ENCODE results near the gene MFSD1.
A peak's percentile ranks its signal among the peaks of the same experiment; 100 is the strongest.

DNA sequence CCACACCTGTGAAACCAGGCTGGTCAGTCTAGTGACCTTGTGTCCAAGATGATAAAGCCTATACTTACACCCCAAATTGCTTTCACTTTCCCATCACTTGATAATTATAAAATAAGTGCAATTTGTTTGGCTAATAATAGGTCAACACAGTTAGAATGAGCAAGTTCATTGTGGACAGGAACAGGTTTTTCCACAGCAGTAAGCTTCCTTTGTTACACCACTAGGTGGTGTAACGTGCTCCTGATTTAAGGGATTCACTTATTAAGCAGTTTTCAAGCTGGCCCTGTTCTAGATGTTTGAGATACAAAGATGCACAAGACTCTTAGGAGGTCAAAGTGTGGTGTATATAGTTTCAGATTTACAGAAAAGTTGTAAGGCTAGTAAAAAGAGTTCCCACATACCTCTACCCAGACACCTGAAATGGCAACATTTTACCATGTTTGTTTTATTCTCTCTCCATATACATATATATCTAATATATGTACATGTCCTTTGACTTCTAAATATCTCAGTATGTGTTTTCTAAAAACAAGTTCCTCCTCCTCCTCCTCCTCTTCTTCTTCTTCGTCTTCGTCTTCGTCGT lies 6.8 kb upstream of the MFSD1 start:
- TF ChIP-seq, protein P1, sequence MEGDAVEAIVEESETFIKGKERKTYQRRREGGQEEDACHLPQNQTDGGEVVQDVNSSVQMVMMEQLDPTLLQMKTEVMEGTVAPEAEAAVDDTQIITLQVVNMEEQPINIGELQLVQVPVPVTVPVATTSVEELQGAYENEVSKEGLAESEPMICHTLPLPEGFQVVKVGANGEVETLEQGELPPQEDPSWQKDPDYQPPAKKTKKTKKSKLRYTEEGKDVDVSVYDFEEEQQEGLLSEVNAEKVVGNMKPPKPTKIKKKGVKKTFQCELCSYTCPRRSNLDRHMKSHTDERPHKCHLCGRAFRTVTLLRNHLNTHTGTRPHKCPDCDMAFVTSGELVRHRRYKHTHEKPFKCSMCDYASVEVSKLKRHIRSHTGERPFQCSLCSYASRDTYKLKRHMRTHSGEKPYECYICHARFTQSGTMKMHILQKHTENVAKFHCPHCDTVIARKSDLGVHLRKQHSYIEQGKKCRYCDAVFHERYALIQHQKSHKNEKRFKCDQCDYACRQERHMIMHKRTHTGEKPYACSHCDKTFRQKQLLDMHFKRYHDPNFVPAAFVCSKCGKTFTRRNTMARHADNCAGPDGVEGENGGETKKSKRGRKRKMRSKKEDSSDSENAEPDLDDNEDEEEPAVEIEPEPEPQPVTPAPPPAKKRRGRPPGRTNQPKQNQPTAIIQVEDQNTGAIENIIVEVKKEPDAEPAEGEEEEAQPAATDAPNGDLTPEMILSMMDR (conservative IDR thresholded peaks at IDR 0.05; ENCODE audit: low read depth, low read length): peak; percentile 54
- TF ChIP-seq SMC3 (IDR thresholded peaks at IDR 0.05; ENCODE audit: low read depth, low read length): peak; percentile 46; the same call in 1 of the 2 replicates

Data from IMR-90 (cell line).